HG03097 (cell line): ENCODE results near the gene VSIR.

Source experiments
- ATAC-seq: cut with Tn5 transposase; IDR thresholded peaks from one replicate; pipeline ENCODE4 v1.9.1; 2021; ENCODE audit not compliant: unreplicated experiment, low FRiP score

Gene VSIR

DNA sequence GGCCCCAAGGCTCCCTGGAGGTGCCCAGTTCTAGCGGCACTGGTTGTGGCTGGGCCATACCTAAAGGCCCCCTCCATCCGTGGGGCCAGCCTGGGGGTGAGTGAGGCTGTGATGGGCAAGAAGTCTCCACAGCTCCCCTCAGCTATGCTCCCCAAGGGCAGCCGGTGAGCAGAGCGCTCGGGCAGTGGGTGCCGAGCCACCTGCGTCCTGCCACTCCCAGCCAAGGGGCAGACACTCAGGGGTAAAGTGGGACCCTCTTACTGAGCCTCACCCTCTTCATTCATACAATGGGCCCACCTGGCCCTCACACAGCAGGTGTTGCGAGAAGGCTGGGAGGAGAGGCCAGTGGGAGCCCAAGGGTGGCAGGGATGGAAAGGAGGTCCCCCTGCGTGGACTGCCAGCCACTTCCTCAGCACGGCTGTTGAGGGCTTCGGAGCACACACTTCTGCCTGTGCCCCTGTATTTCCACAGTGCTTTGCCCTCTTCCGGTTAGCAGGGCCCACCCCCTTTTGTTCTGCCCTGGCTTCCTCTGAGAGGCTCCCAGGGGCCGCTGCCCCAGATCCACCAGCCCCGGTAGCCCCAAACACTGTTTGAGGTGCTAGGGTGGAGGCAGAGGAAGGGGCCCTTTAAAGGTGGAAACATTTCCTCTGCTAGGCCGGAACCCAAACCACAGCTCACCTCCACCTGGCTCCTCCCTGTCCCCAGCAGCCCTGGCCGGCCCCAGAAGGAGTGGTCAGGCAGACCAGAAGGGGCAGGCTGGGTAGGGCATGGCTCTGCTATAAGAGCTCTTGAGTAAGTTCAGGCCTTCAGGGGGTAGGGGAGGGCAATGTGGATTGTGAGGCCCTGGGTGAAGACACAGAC, 37.4 kb downstream of the VSIR start:
- no peak for ATAC-seq

DNA sequence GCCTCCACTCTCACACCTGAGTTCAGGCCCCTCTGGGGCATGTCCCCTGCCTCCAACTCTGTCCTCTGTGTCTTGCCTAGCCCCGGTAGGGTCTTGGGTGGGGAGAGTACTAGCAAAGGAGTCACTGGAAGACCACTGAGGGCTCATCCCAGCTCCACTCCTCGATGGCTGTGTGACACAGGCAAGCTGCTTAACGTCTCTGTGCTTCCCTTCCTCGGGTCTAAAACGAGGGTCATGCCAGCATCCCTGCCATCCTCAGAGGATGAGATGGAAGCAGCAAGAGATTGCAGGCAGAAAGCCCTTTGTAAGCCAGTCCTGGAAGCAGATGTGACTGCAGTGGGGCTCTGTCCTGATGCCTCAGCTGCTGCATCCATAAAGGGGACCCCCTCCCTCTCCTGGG, 38.5 kb downstream of the VSIR start:
- no peak for ATAC-seq

- no peak for ATAC-seq
Observed at GRCh38 chr10:71731791-71732190, 41.5 kb downstream of the VSIR start.

GRCh38 chr10:71729161-71729636, 44.1 kb downstream of the VSIR start:
- no peak for ATAC-seq

DNA sequence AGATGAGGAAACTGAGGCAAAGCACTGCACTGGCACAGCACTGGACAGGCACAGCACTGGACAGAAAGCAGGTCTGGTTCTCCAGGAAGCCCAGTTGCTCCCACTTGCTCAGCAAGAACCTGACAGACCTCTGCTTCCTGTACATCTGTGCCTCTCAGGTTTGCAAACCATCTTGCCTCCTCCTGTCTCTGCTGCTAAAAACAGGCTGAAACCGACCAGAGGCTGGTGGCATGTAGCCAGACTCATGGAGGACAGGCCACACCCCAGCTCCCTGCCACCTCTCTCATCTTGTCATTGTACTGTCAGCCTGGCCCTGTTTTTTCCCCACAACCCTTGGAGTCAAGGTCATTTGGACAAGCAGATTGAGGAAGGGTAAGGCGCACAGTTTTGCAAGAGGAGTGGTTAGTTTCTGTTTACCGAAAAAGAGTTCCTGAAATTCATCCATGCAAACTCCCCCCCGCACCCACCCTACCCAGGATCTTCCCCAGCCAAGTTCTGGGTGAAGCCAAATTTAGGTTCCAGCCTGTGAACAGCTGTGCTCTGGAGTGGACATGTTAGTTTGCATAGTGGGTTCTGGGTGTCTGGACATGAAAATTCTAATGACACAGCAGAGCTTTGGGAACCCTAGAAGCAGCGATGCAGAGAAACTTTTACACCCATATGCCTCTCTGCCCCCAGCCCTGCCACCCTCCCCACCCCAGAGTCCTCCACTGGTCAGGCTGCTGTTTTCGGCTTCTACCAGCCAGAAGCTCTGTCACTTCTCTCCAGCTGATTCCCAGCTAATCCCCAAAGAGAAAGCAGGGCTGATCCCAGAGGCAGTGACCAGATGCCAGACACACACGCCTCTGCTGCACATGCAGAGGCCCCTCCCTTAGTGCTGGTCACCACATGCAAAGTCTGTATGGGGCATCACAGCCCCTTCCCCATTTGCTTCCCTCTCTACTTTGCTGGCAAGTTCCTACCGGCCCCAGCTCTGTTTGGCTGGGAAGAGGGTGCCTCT, 45.3 kb downstream of the VSIR start:
- ATAC-seq = peak; percentile 43

DNA sequence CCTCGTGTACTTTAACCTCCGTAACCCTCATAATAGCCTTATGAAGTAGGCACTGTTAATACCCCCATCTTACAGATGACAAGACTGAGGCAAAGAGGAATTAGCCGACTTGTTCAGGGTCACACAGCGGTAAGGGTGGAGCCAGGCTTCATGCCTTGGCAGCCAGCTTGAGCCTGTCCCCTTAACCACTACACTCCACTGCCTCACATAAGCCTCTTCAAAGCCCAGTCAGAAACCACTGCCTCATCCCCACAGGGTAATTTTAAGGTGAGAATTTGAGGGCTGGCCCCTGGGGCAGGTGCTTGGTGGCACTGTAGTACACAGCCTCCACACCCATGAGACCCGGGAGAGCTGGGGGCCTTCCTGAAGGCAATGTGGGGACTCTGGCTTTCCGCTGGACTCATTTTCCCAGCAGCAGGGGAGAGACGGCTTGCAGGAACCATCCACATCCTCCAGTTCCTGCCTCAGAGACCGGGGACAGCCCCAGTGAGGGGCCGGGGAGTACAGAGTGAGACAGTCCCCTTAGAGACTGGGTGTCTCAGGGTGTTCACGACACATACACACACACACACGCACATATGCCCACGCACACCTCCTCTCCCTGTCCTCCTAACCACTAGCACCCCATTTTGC, 46.1 kb downstream of the VSIR start:
- peak; percentile 30 for ATAC-seq

- no peak for ATAC-seq
Observed at GRCh38 chr10:71726580-71727104, 46.7 kb downstream of the VSIR start.

- ATAC-seq = no peak
Observed at GRCh38 chr10:71725998-71726579, 47.2 kb downstream of the VSIR start.

DNA sequence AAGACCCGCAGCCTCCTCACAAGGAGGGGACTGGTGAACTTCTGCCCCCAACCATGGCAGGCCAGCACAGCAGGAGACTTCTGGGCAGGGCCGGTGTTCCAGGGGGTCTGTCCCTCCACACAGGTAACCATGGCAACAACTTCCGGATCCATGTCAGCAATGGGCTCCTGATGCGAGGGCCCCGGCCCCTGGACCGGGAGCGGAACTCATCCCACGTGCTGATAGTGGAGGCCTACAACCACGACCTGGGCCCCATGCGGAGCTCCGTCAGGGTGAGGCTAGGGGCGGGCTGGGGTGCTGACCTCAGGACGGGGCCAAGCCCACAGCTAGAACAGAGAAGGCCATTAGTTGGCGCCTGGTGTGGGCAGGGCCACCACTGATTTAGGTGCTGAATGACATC, 48.1 kb downstream of the VSIR start:
- no peak for ATAC-seq

- no peak for ATAC-seq
Observed at GRCh38 chr10:71724539-71724938, 48.8 kb downstream of the VSIR start.

- no peak for ATAC-seq
Observed at GRCh38 chr10:71723311-71723710, 50.0 kb downstream of the VSIR start.

DNA sequence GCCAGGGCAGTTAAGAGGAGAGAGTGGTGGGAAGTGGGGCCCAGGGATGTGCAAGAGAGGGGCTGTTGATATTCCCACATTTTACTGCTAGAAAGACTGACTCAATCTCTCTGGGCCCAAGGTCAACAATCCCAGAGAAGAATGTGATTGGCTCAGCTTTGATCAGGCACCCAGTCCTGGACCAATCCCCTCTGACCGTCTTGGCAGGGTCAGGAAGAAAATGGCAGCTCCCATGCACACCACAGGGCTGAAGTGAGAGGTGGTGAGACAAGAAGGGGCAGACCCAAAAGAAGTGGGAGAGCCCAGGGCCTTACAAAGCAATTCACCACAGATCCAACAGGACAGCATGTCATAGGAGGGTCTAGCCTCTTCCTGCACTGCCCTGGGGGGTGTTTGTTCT, 50.5 kb downstream of the VSIR start:
- no peak for ATAC-seq

DNA sequence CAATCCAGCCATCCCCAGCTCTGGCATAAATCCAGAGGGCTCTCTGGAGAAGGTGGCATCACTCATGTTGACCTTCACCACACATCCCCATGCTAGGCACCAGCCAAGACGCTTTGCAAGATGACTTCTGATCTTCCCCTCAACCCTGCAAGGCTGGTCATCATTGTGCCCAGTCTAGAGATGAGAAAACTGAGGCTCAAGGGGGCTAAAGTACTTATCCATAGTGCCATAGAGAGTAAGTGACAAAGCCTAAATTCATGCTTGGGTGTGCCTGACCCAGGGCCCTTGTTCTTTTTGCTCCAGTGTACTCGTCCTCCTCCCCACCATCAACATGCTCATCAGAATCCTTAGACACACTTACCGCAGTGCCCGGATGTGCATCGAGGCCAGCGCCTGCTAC, 52.0 kb downstream of the VSIR start:
- no peak for ATAC-seq

DNA sequence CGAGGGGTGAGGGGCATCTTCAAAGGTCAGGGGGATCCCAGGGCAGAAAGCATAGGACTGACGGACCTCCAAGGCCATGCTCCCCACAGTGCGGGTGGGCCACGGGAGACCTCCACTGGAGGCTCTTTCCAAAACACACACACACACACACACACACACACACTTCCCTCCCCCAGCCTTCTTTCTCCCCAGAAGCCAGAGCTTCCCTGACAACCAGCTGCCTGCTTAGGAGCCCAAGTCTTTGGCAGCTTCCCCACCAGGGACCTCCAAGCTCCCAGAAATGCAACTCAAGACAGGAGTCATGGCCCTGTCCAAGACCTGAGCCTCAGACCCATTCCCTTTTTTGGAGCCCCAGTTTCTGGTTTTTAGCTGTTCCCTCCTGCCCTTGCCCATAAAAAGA, 53.0 kb downstream of the VSIR start:
- no peak for ATAC-seq

DNA sequence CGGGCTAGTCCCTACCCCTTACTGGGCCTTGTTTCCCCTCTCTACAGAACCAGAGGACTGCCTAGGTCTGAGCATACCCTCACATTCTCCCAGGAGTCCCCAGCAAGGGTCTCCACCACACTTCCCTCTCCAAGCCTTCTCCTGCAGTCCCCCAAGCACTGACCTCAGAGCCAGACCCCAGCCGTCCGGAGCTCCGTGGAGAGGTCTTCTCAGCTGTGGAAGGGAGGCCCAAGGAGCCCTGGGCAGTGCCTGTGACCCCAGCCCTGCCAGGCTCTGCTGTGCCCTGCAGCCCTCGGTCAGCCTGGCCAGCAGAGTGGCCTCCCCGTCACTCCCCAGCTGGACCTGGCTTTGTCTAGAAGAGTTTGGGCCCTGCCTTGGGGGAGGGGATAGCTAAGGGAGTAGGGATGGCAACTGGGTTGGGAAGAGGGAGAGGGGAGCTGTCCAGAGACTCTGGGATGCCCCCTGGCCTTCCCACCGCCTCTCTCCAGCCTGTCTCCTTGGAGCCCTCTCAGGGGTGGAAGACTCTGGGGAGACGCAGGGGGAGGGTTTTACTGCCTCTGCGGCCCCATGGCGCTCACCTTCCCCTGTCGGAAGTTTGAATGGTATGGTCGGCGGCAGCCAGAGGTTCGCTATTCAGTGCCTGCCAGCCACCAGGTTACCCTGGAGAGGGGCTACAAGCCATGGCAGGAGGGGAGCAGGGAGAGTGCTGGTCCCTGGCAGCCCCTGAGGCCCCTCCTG, 53.7 kb downstream of the VSIR start, which contains the start of gene C10orf105:
Gene C10orf105, minus strand, starts transcription at position 315 of the 738 bp plus-strand sequence. CDS start 3,441 bp downstream, outside the sequence.
- ATAC-seq = no peak

GRCh38 chr10:71719042-71719441, 54.3 kb downstream of the VSIR start:
- no peak for ATAC-seq

- ATAC-seq = no peak
Observed at GRCh38 chr10:71718165-71718698, 55.1 kb downstream of the VSIR start.

GRCh38 chr10:71717551-71717951, 55.8 kb downstream of the VSIR start:
- ATAC-seq = no peak

DNA sequence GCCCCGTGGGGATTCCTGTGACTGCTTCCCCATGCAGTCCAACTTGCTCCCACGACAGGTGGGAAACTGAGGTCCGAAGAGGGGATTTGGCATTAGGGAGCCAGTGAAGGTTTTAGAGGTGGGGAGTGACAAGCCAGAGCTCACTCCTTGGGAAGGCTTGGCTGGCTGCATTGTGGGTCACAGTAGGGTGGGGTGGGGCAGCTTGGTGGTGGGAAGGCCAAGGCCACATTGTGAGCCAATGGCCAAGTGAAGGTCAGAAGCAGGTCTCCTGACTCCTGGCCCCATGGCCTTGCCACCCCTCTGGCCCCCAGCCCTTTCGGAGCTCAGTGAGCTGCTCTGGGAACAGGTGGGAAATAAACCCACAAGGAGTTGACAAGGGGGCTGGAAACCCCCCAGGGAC, 56.3 kb downstream of the VSIR start:
- no peak for ATAC-seq
